Astrocyte (in vitro differentiated cells and primary cell): ENCODE measurements around the gene TEX29.

Experiments used
- EZH2 ChIP-seq: IDR thresholded peaks from 2 replicates; pipeline ENCODE4 v1.6.1; 2012; ENCODE audit warnings: mild to moderate bottlenecking, low read length, inconsistent platforms; ENCODE audit not compliant: insufficient read depth
- TF ChIP-seq, protein P1 (sequence below): IDR thresholded peaks from 2 replicates; pipeline ENCODE4 v1.5.1; 2011; ENCODE audit warnings: low read depth, mild to moderate bottlenecking, inconsistent platforms, low read length, moderate library complexity; ENCODE audit not compliant: insufficient read depth

DNA sequence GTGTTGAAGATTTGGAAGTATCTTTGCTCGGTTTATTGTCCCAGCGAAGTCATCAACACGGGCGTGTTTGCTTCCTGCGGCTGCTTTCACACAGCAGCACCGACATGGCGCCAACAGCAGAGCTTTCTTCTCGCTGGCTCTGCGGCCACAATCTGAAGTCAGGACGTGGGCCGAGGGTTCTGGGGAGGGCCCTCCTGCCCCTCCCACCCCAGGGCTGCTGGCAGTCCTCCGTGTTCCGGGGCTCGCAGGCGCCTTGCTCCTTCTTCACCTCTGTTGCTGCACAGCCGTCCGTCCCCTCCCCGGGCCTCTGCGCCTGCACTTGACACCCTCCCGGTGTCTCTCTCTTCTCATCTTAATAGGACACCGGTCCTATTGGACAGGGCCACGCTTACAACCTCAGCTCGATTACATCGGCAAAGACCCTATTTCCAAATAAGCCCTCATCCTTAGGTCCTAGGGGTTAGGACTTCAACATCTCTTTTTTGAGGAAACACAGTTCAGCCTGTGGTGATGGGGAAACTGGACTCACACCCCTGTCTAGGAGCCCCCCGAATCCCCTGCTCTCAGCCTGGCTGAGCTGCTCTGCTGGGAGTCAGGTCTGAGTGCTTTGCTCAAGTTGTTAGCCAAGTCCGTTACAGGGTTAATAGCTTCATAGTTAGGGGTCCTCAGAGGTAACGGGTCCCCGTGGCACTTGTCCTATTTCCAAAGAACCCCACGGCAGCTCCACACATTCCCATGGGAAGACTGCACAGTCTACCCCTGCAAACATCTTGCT is 2.7 kb upstream of the TEX29 start:
- TF ChIP-seq, protein P1, sequence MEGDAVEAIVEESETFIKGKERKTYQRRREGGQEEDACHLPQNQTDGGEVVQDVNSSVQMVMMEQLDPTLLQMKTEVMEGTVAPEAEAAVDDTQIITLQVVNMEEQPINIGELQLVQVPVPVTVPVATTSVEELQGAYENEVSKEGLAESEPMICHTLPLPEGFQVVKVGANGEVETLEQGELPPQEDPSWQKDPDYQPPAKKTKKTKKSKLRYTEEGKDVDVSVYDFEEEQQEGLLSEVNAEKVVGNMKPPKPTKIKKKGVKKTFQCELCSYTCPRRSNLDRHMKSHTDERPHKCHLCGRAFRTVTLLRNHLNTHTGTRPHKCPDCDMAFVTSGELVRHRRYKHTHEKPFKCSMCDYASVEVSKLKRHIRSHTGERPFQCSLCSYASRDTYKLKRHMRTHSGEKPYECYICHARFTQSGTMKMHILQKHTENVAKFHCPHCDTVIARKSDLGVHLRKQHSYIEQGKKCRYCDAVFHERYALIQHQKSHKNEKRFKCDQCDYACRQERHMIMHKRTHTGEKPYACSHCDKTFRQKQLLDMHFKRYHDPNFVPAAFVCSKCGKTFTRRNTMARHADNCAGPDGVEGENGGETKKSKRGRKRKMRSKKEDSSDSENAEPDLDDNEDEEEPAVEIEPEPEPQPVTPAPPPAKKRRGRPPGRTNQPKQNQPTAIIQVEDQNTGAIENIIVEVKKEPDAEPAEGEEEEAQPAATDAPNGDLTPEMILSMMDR = no peak
- TF ChIP-seq EZH2 = no peak
